MCF 10A (cell line): ENCODE measurements around the gene RPL22. TPM values are rescaled to one million over a fixed set of nuclear protein-coding genes. Genes with fewer than 3 reads are reported as not detected.
A peak's percentile ranks its signal among the peaks of the same experiment; 100 is the strongest.

Experiments
- BruUV-seq: library from RNA; stranded (reverse); fragments of 400-500 nt; replicated peaks from 2 replicates; lab custom pipeline; 2021; lab: Mats Ljungman, UMichigan
- CTCF ChIA-PET: fragments of 300-600 bp; sonication (Branson Sonifier 250); formaldehyde crosslinking; extraction: SDS; loops from one replicate; lab custom pipeline; 2021; ENCODE audit warnings: antibody characterized with exemption, inconsistent platforms; lab: Yijun Ruan, JAX
- POLR2A ChIA-PET: fragments of 300-600, 350-650 bp; sonication (Branson Sonifier 250); formaldehyde crosslinking; extraction: SDS; loops from one replicate; lab custom pipeline; 2020; ENCODE audit warnings: antibody characterized with exemption, inconsistent platforms; lab: Yijun Ruan, JAX
- DNase-seq: peaks from one replicate; pipeline ENCODE4 v3.0.0-alpha.2; 2018; ENCODE audit not compliant: unreplicated experiment
- H3K27ac Mint-ChIP-seq: one replicate; pipeline ENCODE4 v1.8.0; 2022; ENCODE audit warnings: mild to moderate bottlenecking, low read depth, mixed read lengths; ENCODE audit not compliant: unreplicated experiment
- H3K27me3 Mint-ChIP-seq: one replicate; pipeline ENCODE4 v1.8.0; 2022; ENCODE audit warnings: mixed read lengths; ENCODE audit not compliant: insufficient read depth, unreplicated experiment
- H3K36me3 Mint-ChIP-seq: one replicate; pipeline ENCODE4 v1.8.0; 2022; ENCODE audit warnings: mild to moderate bottlenecking, moderate library complexity, mixed read lengths; ENCODE audit not compliant: insufficient read depth, unreplicated experiment
- H3K4me1 Mint-ChIP-seq: one replicate; pipeline ENCODE4 v1.8.0; 2022; ENCODE audit warnings: mixed read lengths; ENCODE audit not compliant: insufficient read depth, unreplicated experiment
- H3K4me3 Mint-ChIP-seq: one replicate; pipeline ENCODE4 v1.8.0; 2022; ENCODE audit warnings: mild to moderate bottlenecking, moderate library complexity, mixed read lengths; ENCODE audit not compliant: unreplicated experiment
- H3K9me3 Mint-ChIP-seq: one replicate; pipeline ENCODE4 v1.8.0; 2022; ENCODE audit warnings: mixed read lengths; ENCODE audit not compliant: unreplicated experiment
- intact Hi-C: fragments of 100-400 bp; cut with micrococcal nuclease; formaldehyde crosslinking; loops from 2 replicates; pipeline ENCODE4 v1.14.1; 2022
- total RNA-seq: library from RNA; stranded (reverse); gene quantifications from 2 replicates; pipeline ENCODE4 v1.2.3, GENCODE V29; 2022
- TF ChIP-seq, protein P1 (sequence below): fragments of 200-600 bp; IDR thresholded peaks from one replicate; pipeline ENCODE4 v1.8.0; 2022; ENCODE audit warnings: antibody characterized with exemption, mild to moderate bottlenecking; ENCODE audit not compliant: unreplicated experiment

The RPL22 gene
- total RNA-seq, 1 experiment from 2014 or later, result 477 TPM

DNA sequence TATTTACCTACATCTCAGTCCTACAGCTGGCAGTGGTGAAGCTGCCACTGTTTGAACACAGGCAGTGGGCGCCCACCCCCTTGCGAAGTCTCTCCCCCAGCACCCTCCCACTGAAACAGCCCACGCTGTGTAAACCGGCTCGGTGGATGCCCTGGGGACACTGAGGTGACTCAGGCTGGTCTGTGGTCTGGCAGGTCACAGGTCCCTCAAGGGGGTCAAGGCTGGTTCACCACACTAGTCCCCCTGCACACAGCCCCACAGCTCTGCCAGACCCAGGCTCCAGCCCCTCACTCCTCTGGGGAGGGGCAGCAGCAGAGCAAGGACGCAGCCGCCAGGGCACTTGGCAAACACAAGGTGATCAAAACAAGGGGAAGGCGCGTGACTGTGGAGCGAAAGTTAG is 26.8 kb downstream of the RPL22 start:
- H3K4me3 Mint-ChIP-seq, result no peak overlapping the region
- H3K36me3 Mint-ChIP-seq, result no peaks in the 10 kb centered on the region
- no TSS peak for BruUV-seq
- DNase-seq, result no peak
- ChIA-PET CTCF (no interaction called here), POLR2A (no interaction called here)
- TF ChIP-seq, protein P1, sequence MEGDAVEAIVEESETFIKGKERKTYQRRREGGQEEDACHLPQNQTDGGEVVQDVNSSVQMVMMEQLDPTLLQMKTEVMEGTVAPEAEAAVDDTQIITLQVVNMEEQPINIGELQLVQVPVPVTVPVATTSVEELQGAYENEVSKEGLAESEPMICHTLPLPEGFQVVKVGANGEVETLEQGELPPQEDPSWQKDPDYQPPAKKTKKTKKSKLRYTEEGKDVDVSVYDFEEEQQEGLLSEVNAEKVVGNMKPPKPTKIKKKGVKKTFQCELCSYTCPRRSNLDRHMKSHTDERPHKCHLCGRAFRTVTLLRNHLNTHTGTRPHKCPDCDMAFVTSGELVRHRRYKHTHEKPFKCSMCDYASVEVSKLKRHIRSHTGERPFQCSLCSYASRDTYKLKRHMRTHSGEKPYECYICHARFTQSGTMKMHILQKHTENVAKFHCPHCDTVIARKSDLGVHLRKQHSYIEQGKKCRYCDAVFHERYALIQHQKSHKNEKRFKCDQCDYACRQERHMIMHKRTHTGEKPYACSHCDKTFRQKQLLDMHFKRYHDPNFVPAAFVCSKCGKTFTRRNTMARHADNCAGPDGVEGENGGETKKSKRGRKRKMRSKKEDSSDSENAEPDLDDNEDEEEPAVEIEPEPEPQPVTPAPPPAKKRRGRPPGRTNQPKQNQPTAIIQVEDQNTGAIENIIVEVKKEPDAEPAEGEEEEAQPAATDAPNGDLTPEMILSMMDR, result no peak
- no peaks in the 10 kb centered on the region for H3K9me3 Mint-ChIP-seq
- peaks cover 20% of the 10 kb centered on the region for H3K27me3 Mint-ChIP-seq
- no peaks in the 10 kb centered on the region for H3K4me1 Mint-ChIP-seq
- H3K27ac Mint-ChIP-seq, result no peak overlapping the region
- intact Hi-C loops, result no loop called here

DNA sequence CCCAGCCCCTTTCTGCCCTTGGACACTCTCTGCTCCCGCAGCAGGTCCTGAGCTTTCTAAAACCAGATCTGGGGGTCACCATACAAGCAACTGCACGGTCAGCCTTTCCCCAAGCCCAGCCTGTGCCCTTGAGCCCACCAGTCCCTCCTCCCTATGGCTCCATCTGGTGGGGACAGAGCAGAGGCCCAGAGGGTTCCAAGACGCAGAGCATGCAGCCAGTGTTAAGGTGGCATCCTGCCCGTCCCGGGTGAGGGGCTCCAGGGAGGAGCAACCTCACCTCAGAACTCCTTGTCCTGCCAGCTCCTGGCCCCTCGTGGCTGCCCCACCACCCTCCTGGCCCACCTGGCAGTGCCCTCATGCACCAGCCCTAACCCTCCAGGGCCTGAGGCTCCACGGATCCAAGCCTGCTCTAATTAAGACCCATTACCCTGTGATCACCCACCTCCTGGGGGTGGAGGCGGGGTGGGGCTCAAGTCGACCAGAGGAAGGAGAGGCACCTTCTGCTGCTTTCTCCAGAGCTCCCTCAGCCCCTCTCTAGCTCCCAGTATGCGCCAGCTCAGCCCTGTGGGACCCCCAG is 27.8 kb downstream of the RPL22 start:
- TF ChIP-seq, protein P1, result peak; percentile 20
- POLR2A ChIA-PET, result interaction anchor here (0.8 kb wide), 2 partner anchors 10 to 11 kb away, joined by 3 read pairs; no protein-coding TSS in a partner anchor
- BruUV-seq, result no TSS peak
- CTCF ChIA-PET, result no interaction called here
- Mint-ChIP-seq H3K36me3 (no peaks in the 10 kb centered on the region), H3K9me3 (no peaks in the 10 kb centered on the region), H3K4me1 (no peaks in the 10 kb centered on the region), H3K27me3 (peaks cover 23% of the 10 kb centered on the region), H3K4me3 (no peak overlapping the region), H3K27ac (no peak overlapping the region)
- intact Hi-C loops, result loop anchor here (1.0 kb wide), 1 partner anchor 62 kb away; no protein-coding TSS in a partner anchor
- DNase-seq, result peak; percentile 48

DNA sequence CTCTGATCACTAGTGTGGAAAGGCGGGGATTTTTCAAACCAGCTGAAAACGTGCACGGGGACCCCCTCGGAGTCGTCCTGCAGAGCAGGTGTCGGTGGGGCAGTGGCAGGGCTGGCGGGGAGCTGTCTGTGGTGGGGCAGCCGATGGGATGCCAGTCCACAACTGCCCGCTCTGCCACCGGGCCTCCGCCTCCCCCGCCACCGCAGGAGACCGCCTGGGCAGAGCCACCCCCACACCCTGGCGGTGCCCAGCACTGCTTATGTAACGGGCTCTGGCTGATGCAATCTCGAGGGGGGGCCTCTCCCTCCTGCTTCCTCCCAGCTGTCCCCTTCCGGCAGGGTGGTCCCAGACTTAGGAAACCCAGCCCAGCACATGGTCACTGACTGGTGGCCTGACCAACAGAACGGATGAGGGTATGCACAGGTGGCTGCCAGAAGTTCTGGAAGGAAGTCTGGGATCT is 28.6 kb downstream of the RPL22 start:
- peaks cover 27% of the 10 kb centered on the region for H3K27me3 Mint-ChIP-seq
- DNase-seq, result no peak
- ChIA-PET POLR2A (interaction anchor here (0.8 kb wide), 1 partner anchor 11 kb away, joined by 3 read pairs; no protein-coding TSS in a partner anchor), CTCF (interaction anchor here (0.8 kb wide), 1 partner anchor 118 kb away, joined by 3 read pairs; no protein-coding TSS in a partner anchor)
- no peaks in the 10 kb centered on the region for H3K36me3 Mint-ChIP-seq
- no TSS peak for BruUV-seq
- H3K27ac Mint-ChIP-seq, result no peak overlapping the region
- TF ChIP-seq, protein P1, result no peak
- no peaks in the 10 kb centered on the region for H3K9me3 Mint-ChIP-seq
- no peaks in the 10 kb centered on the region for H3K4me1 Mint-ChIP-seq
- H3K4me3 Mint-ChIP-seq, result no peak overlapping the region
- intact Hi-C loops, result loop anchor here (1.0 kb wide), 1 partner anchor 61 kb away; no protein-coding TSS in a partner anchor

DNA sequence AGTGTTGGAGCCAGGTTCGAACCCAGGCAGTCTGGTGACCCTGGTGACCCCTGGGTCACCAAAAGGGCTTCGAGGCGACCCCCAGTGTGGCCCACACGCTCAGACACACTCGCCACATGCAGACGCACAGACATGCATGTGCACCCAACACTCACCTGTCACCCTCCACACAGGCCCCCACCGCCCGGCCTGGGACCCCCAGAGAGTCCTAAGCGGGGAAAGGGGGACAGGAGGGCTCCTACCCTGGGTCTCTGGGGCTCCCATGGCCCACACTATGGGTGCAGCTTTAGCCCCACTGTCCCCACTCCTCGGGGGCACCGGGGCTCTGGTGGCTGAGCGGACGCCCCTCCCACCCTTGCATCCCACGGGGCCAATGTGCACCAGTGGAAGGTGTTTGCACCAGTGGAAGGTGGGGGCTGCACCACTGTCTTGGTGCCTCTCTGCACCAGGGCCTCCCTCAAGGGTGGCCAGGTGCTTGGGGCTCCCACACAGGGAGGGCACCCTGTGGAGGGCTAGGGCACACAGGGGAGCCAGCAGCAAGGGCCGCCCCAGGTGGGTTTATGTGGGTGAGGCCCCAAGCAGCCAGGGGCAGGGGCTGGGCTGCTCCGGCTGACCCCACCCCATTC is 29.2 kb downstream of the RPL22 start:
- TF ChIP-seq, protein P1, result no peak
- POLR2A ChIA-PET, result no interaction called here
- Mint-ChIP-seq H3K27ac (no peak overlapping the region), H3K4me3 (no peak overlapping the region), H3K4me1 (no peaks in the 10 kb centered on the region), H3K27me3 (peaks cover 28% of the 10 kb centered on the region), H3K9me3 (no peaks in the 10 kb centered on the region), H3K36me3 (no peaks in the 10 kb centered on the region)
- no TSS peak for BruUV-seq
- intact Hi-C loops, result no loop called here
- DNase-seq, result no peak
- CTCF ChIA-PET, result interaction anchor here (0.8 kb wide), 1 partner anchor 117 kb away, joined by 3 read pairs; no protein-coding TSS in a partner anchor
